Fibroblast of lung (primary cell): ENCODE results near the gene CRMP1. TPM values are rescaled to one million over a fixed set of nuclear protein-coding genes. Genes with fewer than 3 reads are reported as not detected.

Experiments
- DNase-seq, 2 donors: peaks; one replicate each; pipeline versions ENCODE4 v3.0.0 to v3.0.0-alpha.2; 2010; ENCODE audit warnings: low read depth in 2 of 2
- H2AFZ ChIP-seq: 2 replicates; pipeline ENCODE4 v1.5.1; 2012; ENCODE audit warnings: low read length, control low read depth, inconsistent platforms
- H3K27ac ChIP-seq: 2 replicates; pipeline ENCODE4 v1.5.1; 2011; ENCODE audit warnings: low read length, control low read depth; ENCODE audit not compliant: insufficient read depth
- H3K27me3 ChIP-seq: 2 replicates; pipeline ENCODE4 v1.5.1; 2011; ENCODE audit warnings: mild to moderate bottlenecking, low read length; ENCODE audit not compliant: control insufficient read depth, insufficient read depth
- H3K36me3 ChIP-seq: 2 replicates; pipeline ENCODE4 v1.5.1; 2011; ENCODE audit warnings: low read length; ENCODE audit not compliant: control insufficient read depth, insufficient read depth
- H3K4me1 ChIP-seq: 2 replicates; pipeline ENCODE4 v1.5.1; 2011; ENCODE audit warnings: low read length; ENCODE audit not compliant: control insufficient read depth, insufficient read depth; ENCODE audit errors: extremely low read depth
- H3K4me2 ChIP-seq: 2 replicates; pipeline ENCODE4 v1.5.1; 2011; ENCODE audit warnings: low read length, control low read depth; ENCODE audit not compliant: insufficient read depth; ENCODE audit errors: extremely low read depth
- H3K4me3 ChIP-seq, 4 experiments: fragments of 200-600 bp in 1 of 4; sonication (generic) in 1 of 4; replicated peaks in 1 of 4; 2 replicates each; pipeline ENCODE4 v1.5.1; 2011 to 2016; ENCODE audit warnings: low read length in 4 of 4, low read depth in 3 of 4, mild to moderate bottlenecking in 3 of 4, control low read depth in 2 of 4, inconsistent platforms in 1 of 4, mixed read lengths in 1 of 4; ENCODE audit not compliant: insufficient read depth in 1 of 4; ENCODE audit errors: control extremely low read depth in 1 of 4
- H3K79me2 ChIP-seq: 2 replicates; pipeline ENCODE4 v1.5.1; 2012; ENCODE audit warnings: mild to moderate bottlenecking, low read length, inconsistent platforms; ENCODE audit not compliant: control insufficient read depth, insufficient read depth
- H3K9ac ChIP-seq: 2 replicates; pipeline ENCODE4 v1.5.1; 2011; ENCODE audit warnings: mild to moderate bottlenecking, low read length, control low read depth; ENCODE audit not compliant: insufficient read depth
- H3K9me3 ChIP-seq: 2 replicates; pipeline ENCODE4 v1.5.1; 2012; ENCODE audit warnings: low read depth, low read length; ENCODE audit not compliant: control insufficient read depth, insufficient read depth
- H4K20me1 ChIP-seq: 2 replicates; pipeline ENCODE4 v1.5.1; 2011; ENCODE audit warnings: low read length; ENCODE audit not compliant: control insufficient read depth, insufficient read depth; ENCODE audit errors: extremely low read depth
- EZH2 ChIP-seq: IDR thresholded peaks from 2 replicates; pipeline ENCODE4 v1.5.1; 2012; ENCODE audit warnings: low read length, control low read depth, mild to moderate bottlenecking; ENCODE audit errors: missing control alignments
- polyA minus RNA-seq: library from RNA; depleted of rRNA, polyadenylated mRNA; stranded (reverse); fragments of >200 nt; gene quantifications from 2 replicates; pipeline ENCODE4 v1.2.3, GENCODE V29; 2011; ENCODE audit warnings: low replicate concordance
- polyA plus RNA-seq, 2 donors: library from polyadenylated mRNA; depleted of rRNA in 1 of 2; stranded (reverse) in 1 of 2; unstranded in 1 of 2; fragments of >200 nt; gene quantifications; 2 replicates each; pipeline ENCODE4 v1.2.1, GENCODE V29; 2011 to 2012; ENCODE audit warnings: missing spikeins in 1 of 2
- total RNA-seq: library from RNA; depleted of rRNA; stranded (reverse); fragments of >200 nt; gene quantifications from 2 replicates; pipeline ENCODE4 v1.2.1, GENCODE V29; 2014
- TF ChIP-seq, protein P1 (sequence below), 2 donors: IDR thresholded peaks in 1 of 2; conservative IDR thresholded peaks in 1 of 2; 1 replicate in 1 of 2; 2 replicates in 1 of 2; pipeline ENCODE4 v1.5.1; 2011 to 2012; ENCODE audit warnings: low read length in 2 of 2, control low read depth in 1 of 2, inconsistent platforms in 1 of 2, low read depth in 1 of 2, mild to moderate bottlenecking in 1 of 2

CRMP1 gene
- total RNA-seq (0.33 and 1.5 TPM in 2 replicates), polyA plus RNA-seq (0.02 and 2.7 TPM in 2 replicates), polyA minus RNA-seq (7.1 TPM in 1 of 2 replicates, not detected in the other)
- polyA plus RNA-seq (2012), result 4.2 and 6.6 TPM in 2 replicates

DNA sequence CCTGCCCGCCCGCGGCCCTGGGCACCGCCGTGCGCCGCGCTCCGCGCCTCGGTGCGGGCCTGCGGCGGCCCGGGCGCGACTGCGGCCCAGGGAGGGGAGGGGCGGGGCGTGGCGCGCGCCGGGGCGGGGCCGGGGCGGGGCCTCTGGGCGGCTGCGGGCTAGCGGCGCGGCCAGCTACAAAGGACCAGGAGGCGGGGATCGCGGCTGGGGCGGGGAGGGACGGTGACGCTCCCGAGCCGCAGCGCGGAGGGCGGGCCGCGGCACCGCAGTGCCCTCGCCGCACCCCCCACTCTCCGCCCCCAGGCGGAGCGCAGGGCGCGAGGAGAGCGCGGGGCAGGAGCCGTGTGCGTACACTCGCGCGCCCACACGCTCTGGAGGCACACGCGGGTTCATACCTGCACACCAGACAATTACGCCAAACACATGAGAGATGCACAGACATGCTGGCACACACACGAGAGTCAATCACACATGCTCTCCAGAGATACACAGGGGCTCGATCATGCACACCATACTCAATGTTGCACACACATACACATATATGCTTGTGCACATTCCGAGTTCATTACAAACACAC is at the start of gene CRMP1:
Gene CRMP1 (minus strand): TSS at position 83 of the 577 bp plus-strand sequence. CDS start 117 bp downstream, outside the sequence.
- H4K20me1 ChIP-seq, result no peaks in the 10 kb centered on the region
- no peak within 1 kb of the TSS for H3K27ac ChIP-seq
- no peak within 1 kb of the TSS for H2AFZ ChIP-seq
- H3K9me3 ChIP-seq, result no peaks in the 10 kb centered on the region
- no peak for TF ChIP-seq EZH2
- TF ChIP-seq, protein P1, sequence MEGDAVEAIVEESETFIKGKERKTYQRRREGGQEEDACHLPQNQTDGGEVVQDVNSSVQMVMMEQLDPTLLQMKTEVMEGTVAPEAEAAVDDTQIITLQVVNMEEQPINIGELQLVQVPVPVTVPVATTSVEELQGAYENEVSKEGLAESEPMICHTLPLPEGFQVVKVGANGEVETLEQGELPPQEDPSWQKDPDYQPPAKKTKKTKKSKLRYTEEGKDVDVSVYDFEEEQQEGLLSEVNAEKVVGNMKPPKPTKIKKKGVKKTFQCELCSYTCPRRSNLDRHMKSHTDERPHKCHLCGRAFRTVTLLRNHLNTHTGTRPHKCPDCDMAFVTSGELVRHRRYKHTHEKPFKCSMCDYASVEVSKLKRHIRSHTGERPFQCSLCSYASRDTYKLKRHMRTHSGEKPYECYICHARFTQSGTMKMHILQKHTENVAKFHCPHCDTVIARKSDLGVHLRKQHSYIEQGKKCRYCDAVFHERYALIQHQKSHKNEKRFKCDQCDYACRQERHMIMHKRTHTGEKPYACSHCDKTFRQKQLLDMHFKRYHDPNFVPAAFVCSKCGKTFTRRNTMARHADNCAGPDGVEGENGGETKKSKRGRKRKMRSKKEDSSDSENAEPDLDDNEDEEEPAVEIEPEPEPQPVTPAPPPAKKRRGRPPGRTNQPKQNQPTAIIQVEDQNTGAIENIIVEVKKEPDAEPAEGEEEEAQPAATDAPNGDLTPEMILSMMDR (conservative IDR thresholded peaks at IDR 0.05 in 1 of 2, IDR thresholded peaks at IDR 0.05 in 1 of 2; ENCODE audit: low read depth in 1 of 2, low read length in 2 of 2), result no peak
- H3K4me2 ChIP-seq, result no peak within 1 kb of the TSS
- H3K9ac ChIP-seq, result no peak within 1 kb of the TSS
- H3K36me3 ChIP-seq, result no peaks in the 10 kb centered on the region
- peaks cover 42% of the 10 kb centered on the region for H3K27me3 ChIP-seq
- H3K4me3 ChIP-seq, result peak within 1 kb of the TSS in 1 of 4 experiments; percentile 17
- DNase-seq, result peak in 1 of 2 donors; percentile 29
- no peaks in the 10 kb centered on the region for H3K4me1 ChIP-seq
- H3K79me2 ChIP-seq, result no peaks in the 10 kb centered on the region

GRCh38 chr4:5941601-5942000 is 48.7 kb upstream of the CRMP1 start:
- no peak for DNase-seq
- Histone ChIP-seq H3K4me2 (no peak overlapping the region), H3K9ac (no peak overlapping the region), H4K20me1 (no peaks in the 10 kb centered on the region), H3K4me1 (no peaks in the 10 kb centered on the region), H3K27ac (no peak overlapping the region), H3K36me3 (no peaks in the 10 kb centered on the region), H3K9me3 (no peaks in the 10 kb centered on the region), H2AFZ (no peak overlapping the region), H3K27me3 (no peaks in the 10 kb centered on the region), H3K79me2 (no peaks in the 10 kb centered on the region), H3K4me3 (no peak overlapping the region)
- TF ChIP-seq, protein P1 (conservative IDR thresholded peaks at IDR 0.05 in 1 of 2, IDR thresholded peaks at IDR 0.05 in 1 of 2; ENCODE audit: low read depth in 1 of 2, low read length in 2 of 2), result no peak
- no peak for TF ChIP-seq EZH2

DNA sequence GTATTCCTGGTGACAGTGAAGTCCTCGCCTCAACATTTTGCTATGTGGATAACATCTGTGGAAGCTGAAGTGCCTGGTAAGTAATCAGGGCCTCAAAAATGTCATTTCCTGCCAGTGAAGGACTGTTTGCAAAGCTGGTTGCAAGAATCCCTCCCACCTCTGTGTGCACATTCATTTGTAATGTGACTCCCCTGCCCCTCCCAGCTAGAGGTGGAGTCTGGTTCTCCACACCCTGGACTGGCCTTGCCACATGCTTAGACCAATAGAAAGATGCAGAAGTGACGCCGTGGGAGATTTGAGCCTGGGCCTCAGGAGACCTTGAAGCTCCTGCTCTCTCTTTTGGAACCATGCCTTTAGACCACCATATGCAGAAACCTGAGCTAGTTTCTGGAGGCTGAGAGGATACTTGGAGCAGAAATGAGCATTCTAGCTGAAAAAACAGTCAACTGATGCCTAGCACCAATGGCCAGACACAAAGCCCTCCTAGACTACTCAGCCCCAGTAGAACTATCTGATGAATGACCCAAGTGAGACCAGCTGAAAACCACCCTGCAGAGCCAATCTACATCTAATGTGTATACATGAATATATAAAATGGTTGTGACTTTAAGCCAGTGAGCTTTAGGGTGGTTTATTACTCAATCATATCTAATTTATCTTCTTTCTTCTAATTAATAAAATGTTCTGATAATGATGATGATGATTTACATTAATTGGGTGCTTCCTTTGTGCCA is 47.8 kb upstream of the CRMP1 start:
- Histone ChIP-seq H3K27me3 (no peaks in the 10 kb centered on the region), H3K4me3 (no peak overlapping the region), H3K36me3 (no peaks in the 10 kb centered on the region), H3K9ac (no peak overlapping the region), H3K27ac (no peak overlapping the region), H3K9me3 (no peaks in the 10 kb centered on the region), H4K20me1 (no peaks in the 10 kb centered on the region), H3K79me2 (no peaks in the 10 kb centered on the region), H3K4me1 (no peaks in the 10 kb centered on the region), H3K4me2 (no peak overlapping the region), H2AFZ (no peak overlapping the region)
- no peak for TF ChIP-seq EZH2
- TF ChIP-seq, protein P1 (conservative IDR thresholded peaks at IDR 0.05 in 1 of 2, IDR thresholded peaks at IDR 0.05 in 1 of 2; ENCODE audit: low read depth in 1 of 2, low read length in 2 of 2), result no peak
- DNase-seq, result peak in 1 of 2 donors; percentile 8
